ENCODE results near the gene WDR33. TPM values are rescaled to one million over a fixed set of nuclear protein-coding genes. Genes with fewer than 3 reads are reported as not detected.

WDR33 gene
- 97.8 TPM for total RNA-seq

DNA sequence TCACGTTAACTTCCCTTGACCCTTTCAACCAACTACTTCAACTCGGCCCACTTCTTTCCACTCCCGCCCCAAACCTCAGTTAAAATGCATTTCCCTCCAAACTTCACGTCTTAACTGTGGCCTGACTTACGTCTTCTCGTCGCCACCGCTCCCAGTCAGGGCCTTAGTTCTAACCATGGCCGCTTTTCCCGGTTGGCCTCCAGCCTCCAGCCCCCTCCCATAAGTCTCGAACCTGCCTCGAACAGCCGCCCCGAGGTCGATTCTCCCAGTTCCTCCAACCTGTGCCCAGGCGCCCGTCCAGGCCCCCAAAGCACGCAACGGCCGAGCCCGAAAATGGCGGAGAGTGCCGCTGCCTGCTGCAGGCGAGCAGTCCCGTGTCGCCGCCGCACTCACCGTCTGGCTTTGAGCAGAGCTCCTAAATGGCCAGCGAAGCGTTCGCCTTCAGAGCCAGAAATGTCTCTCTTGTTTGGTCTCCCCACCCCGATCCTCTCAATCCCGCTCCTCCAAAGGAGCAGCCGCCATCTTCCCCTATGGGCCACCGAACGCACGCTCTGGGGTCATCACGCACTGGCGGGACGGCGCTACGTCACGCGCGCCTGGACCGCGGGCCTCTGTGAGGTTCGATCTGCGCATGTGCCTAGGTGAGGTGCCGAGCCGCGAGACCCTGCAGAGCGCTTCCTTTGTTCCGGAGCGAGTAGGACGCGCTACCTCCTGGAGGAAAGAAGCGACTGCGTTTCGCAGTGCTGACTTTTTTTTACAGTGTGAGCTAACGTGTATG lies at the start of gene WDR33:
TSS of gene WDR33 (minus strand) at position 553 of the 778 bp plus-strand sequence. CDS start 40,190 bp downstream, outside the sequence.

DNA sequence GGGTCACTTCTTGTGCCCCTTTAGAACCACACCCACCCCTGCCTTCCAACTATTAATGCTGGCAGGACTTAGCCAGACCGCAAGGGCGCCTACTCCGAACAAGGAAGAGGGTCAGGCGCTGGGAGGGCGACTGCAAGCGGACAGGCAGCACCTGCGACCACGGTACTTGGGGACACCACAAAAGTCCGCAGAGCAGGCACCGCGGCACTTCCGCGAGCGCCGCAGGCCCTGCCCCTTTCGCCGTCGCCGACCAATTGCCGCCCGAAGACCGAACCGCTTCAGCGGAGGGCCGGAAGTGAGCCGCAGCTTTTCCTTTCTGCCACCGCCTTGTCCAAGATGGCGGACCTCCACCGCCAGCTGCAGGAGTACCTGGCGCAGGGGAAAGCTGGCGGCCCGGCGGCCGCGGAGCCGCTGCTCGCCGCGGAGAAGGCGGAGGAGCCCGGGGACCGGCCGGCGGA lies 109.7 kb downstream of the WDR33 start, which contains the start of gene SFT2D3:
TSS of gene SFT2D3 (plus strand) at position 305 of the 458 bp plus-strand sequence. CDS start at position 337, 32 bp downstream.

DNA sequence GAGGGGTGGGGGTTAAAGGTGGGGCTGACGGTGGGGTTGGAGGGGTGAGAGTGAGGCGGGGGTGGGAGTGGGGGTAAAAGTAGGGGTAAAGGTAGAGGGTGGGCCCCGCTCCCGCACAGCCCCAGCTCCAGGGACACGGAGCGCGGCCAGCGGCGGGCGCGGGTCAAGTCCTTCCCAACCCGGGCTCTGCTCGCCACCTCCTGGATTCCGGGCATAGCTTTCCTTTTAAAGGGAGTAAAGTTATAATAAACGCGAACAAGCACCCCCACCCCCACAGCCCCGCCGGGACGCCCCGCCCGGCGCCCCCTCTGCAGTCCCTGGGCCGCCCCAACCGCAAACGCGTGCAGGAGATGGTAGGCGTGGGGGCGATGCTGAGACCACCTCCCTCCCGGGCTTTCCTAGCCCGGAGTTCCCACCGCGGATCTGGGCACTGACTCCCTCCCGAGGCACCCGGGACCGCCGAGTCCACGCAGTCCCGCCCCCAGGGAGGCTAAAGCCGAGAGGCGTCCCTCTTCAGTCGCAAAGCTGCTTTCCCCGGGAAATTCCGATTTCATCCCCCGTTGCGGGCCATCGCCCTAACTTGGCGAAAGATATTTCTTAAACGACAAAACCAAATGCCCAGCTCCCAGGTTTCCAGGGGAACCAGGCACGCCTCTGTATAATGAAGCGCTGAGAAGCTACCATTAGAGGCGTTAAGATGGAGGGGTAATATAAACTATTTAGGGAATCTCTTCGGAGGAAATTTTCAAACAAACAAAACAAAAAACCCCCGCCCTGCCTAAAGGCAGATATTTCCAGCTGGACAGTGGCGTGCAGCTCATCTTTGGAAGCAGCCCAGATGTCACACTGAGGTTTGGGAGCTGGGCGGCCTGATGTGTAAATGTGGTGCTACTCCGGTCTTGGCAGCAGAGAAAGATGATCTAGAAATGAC lies 135.4 kb downstream of the WDR33 start, which contains the start of gene LIMS2:
TSS of gene LIMS2 (minus strand) at position 200 of the 931 bp plus-strand sequence. CDS start 506 bp downstream, outside the sequence.

Other genes with a start within 250 kb of the WDR33 start
- 0.49 TPM for gene GPR17, start 165.0 kb downstream of the WDR33 start, total RNA-seq
- gene LIMS2, start 135.6 kb downstream of the WDR33 start, total RNA-seq = 11.2 TPM
- 12.0 TPM for gene SFT2D3, start 109.7 kb downstream of the WDR33 start, total RNA-seq
- 32.2 TPM for gene POLR2D, start 47.0 kb upstream of the WDR33 start, total RNA-seq
- gene AMMECR1L, start 74.8 kb upstream of the WDR33 start, total RNA-seq = 19.6 TPM
- gene SAP130, start 216.9 kb upstream of the WDR33 start, total RNA-seq = 8.7 TPM